ENCODE results near the gene CADM4. TPM values are rescaled to one million over a fixed set of nuclear protein-coding genes. Genes with fewer than 3 reads are reported as not detected.
A peak's percentile ranks its signal among the peaks of the same experiment; 100 is the strongest.
"Not testable (repeated sequence)": the region's sequence is repeated elsewhere in the genome, so short reads cannot be mapped to it uniquely, and the experiment has no call there.

CADM4 gene, protein sequence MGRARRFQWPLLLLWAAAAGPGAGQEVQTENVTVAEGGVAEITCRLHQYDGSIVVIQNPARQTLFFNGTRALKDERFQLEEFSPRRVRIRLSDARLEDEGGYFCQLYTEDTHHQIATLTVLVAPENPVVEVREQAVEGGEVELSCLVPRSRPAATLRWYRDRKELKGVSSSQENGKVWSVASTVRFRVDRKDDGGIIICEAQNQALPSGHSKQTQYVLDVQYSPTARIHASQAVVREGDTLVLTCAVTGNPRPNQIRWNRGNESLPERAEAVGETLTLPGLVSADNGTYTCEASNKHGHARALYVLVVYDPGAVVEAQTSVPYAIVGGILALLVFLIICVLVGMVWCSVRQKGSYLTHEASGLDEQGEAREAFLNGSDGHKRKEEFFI
- 1 to 10 TPM; 1.9 to 7.1 (median 4.2) TPM for polyA plus RNA-seq

DNA sequence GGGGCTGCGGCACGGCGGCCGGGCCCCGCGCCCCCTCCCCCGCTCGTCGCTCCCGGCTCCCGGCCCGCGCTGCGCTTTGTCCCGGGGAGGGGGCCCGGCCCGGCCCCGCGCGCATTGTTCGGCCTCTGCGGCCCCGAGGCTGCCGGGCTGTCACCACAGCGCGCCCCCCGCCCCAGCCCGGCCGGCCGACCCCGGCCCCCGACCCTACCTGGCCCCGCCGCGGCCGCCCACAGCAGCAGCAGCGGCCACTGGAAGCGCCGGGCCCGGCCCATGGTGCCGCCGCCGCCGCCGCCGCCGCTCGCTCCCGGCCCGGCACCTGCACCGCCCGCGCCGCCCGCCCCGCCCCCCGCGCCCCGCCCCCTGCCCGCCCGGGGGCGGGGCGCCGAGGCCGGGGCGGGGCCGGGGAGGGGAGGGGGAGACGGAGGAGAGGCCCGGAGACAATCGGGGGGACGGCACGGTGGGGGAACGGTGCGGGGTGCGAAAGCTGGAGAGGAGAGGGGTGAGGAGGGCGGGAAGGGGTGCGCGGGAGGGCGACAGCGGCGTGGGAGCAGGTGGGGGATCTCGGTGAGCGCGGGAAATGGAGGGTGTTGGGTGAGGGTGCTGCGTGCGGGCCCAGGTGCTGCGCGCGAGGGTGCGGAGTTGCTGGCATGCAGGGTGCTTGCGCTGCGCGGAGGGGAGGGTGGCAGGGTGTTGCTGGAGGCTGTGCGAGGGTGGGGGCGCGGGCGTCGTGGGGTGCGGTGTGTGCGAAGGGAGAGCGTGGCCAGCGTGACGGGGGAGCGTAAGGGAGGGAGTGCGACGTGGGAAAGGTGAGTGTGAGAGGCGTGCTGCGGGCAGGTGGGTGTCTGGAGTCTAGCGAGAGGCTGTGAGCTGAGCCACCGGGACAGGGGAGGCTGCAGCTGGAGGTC lies at the start of gene CADM4:
CADM4 (minus strand) TSS at position 332 of the 905 bp plus-strand sequence; CDS start at position 272, 60 bp downstream.
- H3K27ac ChIP-seq (ENCODE audit: low read depth, low read length): no peak within 1 kb of the TSS
- WGBS, 3 donors: 1 to 2% (median 2%) methylated on average over 47 to 104 of the region's 110 CpGs

DNA sequence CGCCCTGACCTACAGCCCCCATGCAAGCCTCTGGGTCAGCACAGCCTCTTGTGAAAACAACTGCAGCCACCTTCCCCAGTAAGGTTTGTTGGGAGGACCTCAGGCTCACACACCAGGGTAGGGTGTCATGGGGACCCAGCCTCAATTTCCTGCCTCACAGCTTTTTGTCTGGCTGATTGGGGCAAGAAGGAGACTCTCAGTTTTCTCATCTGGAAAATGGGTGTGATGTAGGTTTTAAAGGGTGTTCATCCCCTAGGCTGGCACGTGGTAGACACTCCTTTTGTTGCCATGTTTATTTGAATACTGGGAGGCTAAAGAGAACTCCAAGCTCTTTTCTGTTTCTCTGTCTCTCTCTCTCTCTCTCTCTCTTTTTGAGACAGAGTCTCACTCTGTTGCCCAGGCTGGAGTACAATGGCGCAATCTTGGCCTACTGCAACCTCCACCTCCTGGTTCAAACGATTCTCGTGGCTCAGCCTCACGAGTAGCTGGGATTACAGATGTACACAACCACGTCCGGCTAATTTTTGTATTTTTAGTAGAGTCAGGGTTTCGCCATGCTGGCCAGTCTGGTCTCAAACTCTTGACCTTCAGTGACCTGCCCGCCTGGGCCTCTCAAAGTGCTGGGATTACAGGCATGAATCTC lies 48.5 kb upstream of the CADM4 start:
- no peak overlapping the region for H3K27ac ChIP-seq (ENCODE audit: low read depth, low read length)
- 72 to 75% (median 72%) methylated on average over 10 of the region's 10 CpGs for WGBS, 3 donors

DNA sequence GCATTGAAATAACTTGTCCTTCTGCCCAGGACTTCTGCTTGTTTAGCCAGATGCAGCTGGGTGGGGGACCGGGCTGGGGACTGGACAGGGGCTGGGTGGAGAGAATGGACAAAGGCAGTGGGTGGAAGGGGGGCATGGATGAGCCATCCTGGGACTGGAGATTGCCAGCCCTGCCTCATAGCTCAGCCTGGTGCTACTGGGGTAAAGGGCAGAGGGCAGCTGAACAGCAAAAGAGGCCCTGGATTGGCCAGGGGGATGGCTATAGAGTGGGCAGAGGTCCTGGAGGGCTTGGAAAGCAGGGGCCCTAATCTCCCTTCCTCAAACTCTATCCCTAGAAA lies 48.0 kb upstream of the CADM4 start:
- WGBS, 3 donors: 42 to 78% (median 54%) methylated on average over 1 of the region's 1 CpG
- H3K27ac ChIP-seq (ENCODE audit: low read depth, low read length): no peak overlapping the region

DNA sequence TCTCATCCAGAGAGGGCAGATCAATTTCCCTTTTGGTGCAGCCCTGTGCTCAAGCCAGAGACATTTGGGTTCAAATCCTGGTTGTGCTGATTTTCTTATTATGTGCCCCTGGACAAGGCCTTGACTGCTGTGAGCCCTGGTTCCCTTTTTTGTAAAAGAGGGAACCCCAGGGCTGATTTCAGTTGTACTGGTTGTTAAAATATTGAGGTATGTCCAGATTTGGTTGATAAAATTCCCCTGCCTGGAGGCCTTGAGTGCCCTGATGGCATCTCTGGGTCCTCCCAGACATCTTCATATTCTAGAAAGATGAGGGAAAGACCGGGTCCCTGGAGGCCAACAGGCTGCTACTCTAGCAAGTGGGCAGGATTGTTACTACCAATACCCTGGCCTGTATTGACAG lies 44.7 kb upstream of the CADM4 start:
- WGBS, 3 donors: 79 to 94% (median 85%) methylated on average over 1 of the region's 1 CpG

DNA sequence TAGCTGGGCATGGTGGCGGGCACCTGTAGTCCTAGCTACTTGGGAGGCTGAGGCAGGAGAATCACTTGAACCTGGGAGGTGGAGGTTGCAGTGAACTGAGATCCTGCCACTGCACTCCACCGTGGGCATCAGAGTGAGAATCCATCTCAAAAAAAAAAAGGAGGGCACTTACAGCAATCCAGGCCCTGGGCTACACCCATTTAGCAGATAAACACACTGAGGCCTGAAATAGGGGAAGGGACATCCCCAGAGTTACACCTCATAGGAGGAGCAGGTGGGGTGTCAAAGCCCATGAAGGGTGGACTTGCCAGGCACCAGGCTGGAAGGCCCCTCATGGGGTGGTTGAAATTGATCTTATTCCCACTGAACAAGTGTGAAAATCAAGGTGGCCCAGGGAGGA lies 44.3 kb upstream of the CADM4 start:
- no peak overlapping the region for H3K27ac ChIP-seq (ENCODE audit: low read depth, low read length)
- 42 to 78% (median 58%) methylated on average over 2 of the region's 2 CpGs for WGBS, 3 donors

More for the DNA sequence above, 44.7 kb upstream of the CADM4 start:
- H3K27ac ChIP-seq (ENCODE audit: low read depth, low read length): no peak overlapping the region

DNA sequence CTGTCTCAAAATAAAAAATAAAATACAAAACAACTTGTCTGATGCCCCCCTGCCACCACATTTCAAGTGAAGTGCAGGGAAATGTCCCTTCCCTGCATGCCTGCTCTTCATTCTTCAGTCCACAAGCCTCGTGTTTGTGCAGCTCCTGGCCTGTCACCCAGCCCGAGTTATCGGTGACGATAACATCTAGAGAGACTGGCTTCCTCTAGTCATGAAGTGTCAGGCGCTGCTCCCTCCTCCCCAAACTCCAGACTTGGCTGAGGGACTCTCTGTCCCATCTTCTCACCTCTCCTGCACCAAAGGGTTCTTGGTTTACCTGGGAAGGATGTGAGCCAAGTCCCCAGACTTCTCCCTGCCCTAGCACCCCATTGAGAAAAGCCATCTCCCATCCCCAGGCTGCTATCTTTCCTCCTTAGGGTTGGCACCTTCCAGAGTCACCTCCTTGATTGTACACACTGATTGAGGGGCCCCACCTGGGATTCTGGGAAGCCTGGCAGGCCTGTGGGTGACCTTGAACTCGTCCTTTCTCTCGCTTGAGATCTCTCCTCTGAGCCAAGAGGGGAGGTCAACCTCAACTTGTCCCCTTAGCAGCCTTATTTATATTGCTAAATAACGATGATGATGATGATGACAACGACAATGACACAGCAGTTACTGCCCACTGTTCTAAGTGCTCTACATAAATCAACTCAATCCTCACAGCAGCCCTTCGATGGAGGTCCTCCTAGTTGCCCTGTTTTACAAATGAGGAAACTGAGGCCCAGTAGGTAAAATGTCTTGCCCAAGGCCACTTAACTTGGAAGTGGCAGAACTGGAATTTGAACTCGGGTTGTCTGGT lies 43.4 kb upstream of the CADM4 start:
- 50 to 63% (median 61%) methylated on average over 11 of the region's 11 CpGs for WGBS, 3 donors
- H3K27ac ChIP-seq (ENCODE audit: low read depth, low read length): no peak overlapping the region

DNA sequence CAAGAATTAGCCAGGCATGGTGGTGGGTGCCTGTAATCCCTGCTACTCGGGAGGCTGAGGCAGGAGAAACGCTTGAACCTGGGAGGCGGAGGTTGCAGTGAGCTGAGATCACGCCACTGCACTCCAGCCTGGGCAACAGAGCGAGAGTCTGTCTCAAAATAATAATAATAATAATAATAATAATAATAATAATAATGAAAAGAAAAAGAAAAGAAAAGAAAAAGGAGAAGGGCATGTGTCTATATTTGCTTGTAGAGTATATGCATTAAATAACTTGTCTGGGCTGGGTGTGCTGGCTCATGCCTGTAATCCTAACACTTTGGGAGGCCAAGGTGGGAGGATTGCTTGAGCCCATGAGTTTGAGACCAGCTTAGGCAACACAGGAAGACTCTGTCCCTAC lies 42.6 kb upstream of the CADM4 start:
- WGBS, 3 donors: 85 to 97% (median 91%) methylated on average over 5 of the region's 5 CpGs

DNA sequence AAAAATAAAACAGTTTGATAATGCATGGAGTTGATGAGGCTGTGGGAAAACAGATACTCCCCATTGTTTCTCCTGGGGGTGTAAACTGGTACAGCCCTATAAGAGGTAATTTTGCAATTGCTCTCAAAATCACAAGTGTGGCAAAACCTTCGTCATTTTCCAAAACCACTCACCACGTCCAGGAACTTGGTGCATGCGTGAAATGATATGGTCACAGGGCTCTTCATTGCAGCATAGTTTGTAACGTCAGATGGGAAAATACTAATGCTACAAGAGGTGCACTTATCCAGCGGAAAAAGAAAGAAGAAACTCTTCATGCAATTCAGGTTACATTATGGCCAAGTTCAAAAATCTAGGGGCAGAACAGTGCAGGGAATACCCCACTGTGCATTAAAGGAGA lies 42.2 kb upstream of the CADM4 start:
- WGBS, 3 donors: 58 to 69% (median 64%) methylated on average over 5 of the region's 5 CpGs
- no peak overlapping the region for H3K27ac ChIP-seq (ENCODE audit: low read depth, low read length)

More for the DNA sequence above, 42.6 kb upstream of the CADM4 start:
- H3K27ac ChIP-seq (ENCODE audit: low read depth, low read length): not testable (repeated sequence)

DNA sequence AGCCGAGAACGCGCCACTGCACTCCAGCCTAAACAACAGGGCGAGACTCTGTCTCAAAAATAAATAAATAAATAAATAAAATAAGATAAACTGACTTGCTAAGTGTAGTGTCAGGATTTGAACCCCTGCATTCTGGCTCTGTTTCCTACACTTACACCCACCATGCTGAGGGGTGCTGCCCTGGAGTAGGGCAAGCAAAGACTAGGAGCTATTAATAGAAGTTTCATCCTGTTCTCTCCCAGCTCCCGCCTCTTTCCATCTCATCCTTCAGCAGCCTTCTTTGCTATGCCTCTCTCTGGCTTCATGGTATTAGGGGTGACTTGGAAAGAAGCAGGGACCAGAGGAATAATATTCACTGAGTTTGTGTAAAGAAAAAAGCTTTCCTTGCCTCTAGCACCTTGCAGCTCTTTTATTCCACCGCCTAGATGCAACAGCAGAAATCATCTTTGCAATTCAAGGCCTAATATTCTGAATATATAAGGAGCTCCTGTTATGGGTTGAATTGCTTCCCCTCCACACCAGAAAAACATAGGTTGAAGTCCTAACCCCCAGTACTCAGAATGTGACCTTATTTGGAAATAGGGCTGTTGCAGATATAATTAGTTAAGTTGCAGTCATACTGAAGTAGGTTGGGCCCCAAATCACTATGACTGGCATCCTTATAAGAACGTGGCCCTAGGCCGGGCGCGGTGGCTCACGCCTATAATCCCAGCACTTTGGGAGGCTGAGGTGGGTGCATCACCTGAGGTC lies 39.0 kb upstream of the CADM4 start:
- H3K27ac ChIP-seq (ENCODE audit: low read depth, low read length): no peak overlapping the region
- WGBS, 3 donors: 92% methylated on average over 11 of the region's 11 CpGs

DNA sequence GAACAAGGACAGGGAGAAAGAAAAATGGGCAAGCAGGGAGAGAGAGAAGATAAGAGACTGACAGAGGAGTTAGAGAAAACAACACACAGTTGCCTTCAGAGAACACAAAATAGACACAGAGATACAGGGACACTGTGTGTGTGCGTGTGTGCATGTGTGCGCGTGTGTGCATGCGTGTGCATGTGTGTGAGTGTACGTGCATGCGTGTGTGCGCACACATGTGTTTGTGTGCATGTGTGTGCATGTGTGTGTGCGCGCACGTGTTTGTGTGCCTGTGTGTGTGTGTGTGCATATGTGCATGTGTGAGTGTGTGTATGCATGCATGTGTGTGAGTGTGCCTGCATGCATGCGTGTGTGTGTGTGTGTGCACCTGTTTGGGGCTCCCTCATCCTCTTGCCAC lies 36.3 kb upstream of the CADM4 start:
- H3K27ac ChIP-seq (ENCODE audit: low read depth, low read length): no peak overlapping the region
- 86 to 94% (median 91%) methylated on average over 11 of the region's 11 CpGs for WGBS, 3 donors

DNA sequence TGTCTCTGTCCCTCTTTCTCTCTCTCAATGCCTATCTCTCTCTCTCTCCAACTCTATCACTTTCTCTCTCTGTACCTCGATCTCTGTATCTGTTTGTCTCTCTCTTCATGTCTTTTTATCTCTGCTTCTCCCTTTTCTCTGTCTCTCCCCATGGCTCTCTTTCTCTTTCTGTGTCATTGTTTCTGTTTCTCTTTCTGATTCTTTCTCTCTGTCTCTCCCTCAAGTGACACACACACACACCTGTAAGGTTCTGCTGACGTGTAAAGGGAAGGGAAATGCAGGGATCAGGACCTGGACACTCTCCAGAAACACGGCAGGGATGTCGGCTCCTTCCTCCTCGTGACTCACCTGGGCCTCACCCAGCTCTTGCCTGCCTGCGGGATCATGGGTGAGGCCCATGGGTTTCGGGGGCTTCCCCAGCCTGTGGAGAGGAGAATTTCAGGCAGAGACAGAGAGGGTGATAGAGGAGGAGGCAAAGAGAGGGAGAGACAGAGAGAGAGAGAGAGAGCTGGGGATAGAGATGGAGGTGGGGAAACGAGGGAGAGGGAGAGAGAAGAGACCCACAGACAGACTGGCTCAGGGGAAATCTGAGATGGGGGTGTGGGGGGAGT lies 35.7 kb upstream of the CADM4 start:
- H3K27ac ChIP-seq (ENCODE audit: low read depth, low read length): no peak overlapping the region
- 22 to 32% (median 30%) methylated on average over 8 of the region's 8 CpGs for WGBS, 3 donors

DNA sequence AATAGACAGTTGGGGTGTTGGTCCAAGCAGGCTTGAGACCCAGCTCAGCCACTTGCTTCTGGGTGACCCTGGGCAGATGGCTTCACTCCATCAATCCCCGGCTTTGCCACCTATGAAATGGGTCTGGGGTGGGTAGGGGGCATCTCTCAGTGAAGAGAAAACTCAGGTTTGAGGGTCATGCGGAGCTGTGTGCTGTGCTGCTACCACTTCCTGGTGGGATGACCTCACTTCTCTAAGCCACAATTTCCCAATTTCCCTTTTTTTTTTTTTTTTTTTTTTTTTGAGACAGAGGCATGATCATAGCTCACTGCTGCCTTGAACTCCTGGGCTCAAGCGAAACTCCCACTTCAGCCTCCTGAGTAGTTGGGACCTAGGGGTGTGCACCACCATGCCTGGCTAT lies 34.9 kb upstream of the CADM4 start:
- WGBS, 3 donors: 54 to 72% (median 69%) methylated on average over 3 of the region's 3 CpGs
- H3K27ac ChIP-seq (ENCODE audit: low read depth, low read length): no peak overlapping the region

DNA sequence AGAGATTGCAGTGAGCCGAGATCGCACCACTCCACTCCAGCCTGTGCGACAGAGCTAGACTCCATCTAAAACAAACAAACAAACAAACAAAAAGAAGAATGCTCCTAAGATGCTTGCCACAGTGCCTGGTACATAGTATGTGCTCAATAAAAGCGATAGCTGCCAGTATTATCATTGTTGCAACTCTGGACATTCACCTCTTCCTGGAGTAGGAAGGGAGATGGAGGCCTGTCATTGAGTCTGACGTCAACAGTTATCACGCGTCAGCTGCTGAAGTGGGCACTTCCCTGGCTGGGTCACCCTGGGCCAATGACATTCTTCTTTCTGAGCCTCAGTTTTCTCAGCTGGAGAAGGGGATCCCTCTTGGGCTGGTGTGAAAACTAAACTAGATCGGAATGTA lies 34.5 kb upstream of the CADM4 start:
- H3K27ac ChIP-seq (ENCODE audit: low read depth, low read length): no peak overlapping the region
- 69 to 92% (median 74%) methylated on average over 8 of the region's 8 CpGs for WGBS, 3 donors

DNA sequence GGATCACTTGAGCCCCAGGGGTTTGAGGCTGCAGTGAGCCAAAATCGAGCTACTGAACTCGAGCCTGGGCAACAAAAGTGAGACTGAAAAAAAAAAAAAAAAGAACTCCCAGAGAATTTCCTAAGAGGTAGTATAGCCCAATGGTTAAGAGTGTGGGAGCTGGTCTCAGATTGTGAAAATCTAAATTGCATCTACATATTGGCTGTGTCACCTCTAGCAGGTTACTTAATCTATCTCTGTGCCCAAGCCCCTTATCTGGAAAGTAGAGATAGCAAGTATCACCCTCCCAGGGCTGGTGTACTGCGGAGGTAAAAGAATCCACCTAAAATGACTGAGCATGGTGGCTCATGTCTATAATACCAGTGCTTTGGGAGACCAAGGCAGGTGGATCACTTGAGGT lies 34.0 kb upstream of the CADM4 start:
- 58 to 73% (median 67%) methylated on average over 3 of the region's 3 CpGs for WGBS, 3 donors

DNA sequence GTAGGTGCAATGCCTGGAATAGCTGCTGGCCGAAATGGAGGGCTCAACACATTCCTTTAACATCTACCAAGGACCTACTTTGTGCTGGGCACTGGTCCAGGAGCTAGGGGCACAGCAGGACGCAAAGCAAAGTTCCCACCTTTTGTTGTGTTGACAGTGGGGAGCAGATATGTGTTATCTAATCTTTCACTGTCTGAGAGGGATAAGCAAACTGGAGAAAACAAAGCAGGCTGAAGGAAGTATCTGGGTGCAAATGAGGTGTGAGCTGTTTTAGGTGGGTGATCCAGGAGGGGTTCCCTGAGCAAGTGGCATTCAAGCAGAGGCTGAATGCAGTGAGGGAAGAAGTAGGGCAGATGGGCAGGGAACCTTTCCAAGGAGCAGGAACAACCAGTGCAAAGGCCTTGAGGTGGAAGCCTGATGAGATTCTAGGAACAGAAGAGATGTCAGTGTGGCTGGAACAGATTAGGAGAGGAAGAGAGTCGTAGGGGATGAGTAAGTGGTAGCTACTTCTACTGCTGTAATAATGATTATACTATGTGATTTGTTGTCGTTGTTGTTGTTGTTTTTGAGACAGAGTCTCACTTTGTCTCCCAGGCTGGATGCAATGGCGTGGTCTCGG lies 32.5 kb upstream of the CADM4 start:
- 48 to 72% (median 65%) methylated on average over 5 to 6 of the region's 6 CpGs for WGBS, 3 donors

More for the DNA sequence above, 34.0 kb upstream of the CADM4 start:
- no peak overlapping the region for H3K27ac ChIP-seq (ENCODE audit: low read depth, low read length)

DNA sequence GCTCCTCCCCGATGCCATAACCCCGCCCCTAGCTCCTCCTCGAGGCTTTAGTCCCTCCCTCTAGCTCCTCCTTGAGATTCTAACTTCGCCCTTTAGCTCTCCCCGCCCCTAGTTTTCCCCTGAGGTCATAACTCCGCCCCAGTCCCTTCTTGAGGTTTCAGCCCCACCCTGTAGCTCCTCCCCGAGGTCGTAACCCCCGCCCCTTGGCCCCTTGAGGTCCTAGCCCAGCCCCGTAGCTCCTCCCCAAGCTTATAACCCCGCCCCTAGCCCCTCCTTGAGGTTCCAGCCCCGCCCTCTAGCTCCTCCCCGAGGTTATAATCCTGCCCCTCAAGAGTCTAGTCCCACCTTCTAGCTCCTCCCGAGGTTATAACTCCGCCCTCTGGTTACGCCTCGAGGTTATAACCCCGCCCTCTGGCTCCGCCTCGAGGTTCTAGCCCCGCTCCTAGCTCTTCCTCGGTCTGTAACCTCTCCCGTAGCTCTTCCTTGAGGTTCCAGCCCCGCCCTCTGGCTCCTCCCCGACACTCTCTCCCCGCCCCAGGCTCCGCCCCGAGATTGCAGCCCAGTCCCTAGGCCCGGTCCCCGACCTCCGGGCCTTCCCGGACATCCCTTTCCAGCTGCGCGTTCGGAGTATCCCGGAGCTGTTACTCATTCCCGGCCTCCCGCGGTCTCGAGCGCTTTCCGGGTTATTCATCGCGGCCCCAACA lies 28.9 kb upstream of the CADM4 start:
- 1% methylated on average over 44 of the region's 44 CpGs for WGBS, 3 donors
- peak overlapping the region; percentile 53 for H3K27ac ChIP-seq (ENCODE audit: low read depth, low read length)

More for the DNA sequence above, 32.5 kb upstream of the CADM4 start:
- no peak overlapping the region for H3K27ac ChIP-seq (ENCODE audit: low read depth, low read length)

All from adipose tissue (tissue), 3 donors.